Activated CD4-positive, alpha-beta T cell treated with anti-CD3 and anti-CD28 coated beads, Interleukin-2, amount 50 U/mL, for 16 hours (primary cell): ENCODE data around the gene SPANXA2.
"Not testable (repeated sequence)": the region's sequence is repeated elsewhere in the genome, so short reads cannot be mapped to it uniquely, and the experiment has no call there.

Experiments used
- DNase-seq: peaks from one replicate; pipeline ENCODE4 v3.0.0-alpha.2; 2020

The SPANXA2 gene

GRCh38 chrX:141589408-141589807 is at the start of gene SPANXA2:
SPANXA2 (plus strand) TSS chrX:141589708; CDS start chrX:141589768, 60 bp downstream.
- DNase-seq, result not testable (repeated sequence)

- not testable (repeated sequence) for DNase-seq
Measured at GRCh38 chrX:141542551-141542950, 47.0 kb upstream of the SPANXA2 start.

GRCh38 chrX:141584638-141585037 is 4.9 kb upstream of the SPANXA2 start, which contains the start of gene SPANXA1:
SPANXA1 (minus strand) TSS chrX:141584738; CDS start chrX:141584678, 60 bp downstream.
- DNase-seq, result not testable (repeated sequence)

GRCh38 chrX:141609111-141609510 is 19.6 kb downstream of the SPANXA2 start:
- no peak for DNase-seq

GRCh38 chrX:141619336-141619735 is 29.8 kb downstream of the SPANXA2 start:
- no peak for DNase-seq

GRCh38 chrX:141632124-141632523 is 42.6 kb downstream of the SPANXA2 start:
- no peak for DNase-seq

GRCh38 chrX:141638550-141638949 is 49.0 kb downstream of the SPANXA2 start:
- DNase-seq, result no peak
